ENCODE measurements around the gene INTS6L.

- no peak for TF ChIP-seq REST (IDR thresholded peaks at IDR 0.05; ENCODE audit: insufficient read depth in 1 of 2, low read depth in 2 of 2, low read length in 2 of 2)
- no peak for TF ChIP-seq SIN3A (IDR thresholded peaks at IDR 0.05; ENCODE audit: borderline replicate concordance, insufficient read depth, low read length)
- no peak for TF ChIP-seq TAF1 (IDR thresholded peaks at IDR 0.05; ENCODE audit: borderline replicate concordance, insufficient read depth, low read length)
- TF ChIP-seq POLR2AphosphoS5 (IDR thresholded peaks at IDR 0.05; ENCODE audit: low read depth, low read length) = no peak
Observed at GRCh38 chrX:135572436-135572835, 52.0 kb downstream of the INTS6L start.

Measured in PFSK-1 (cell line).